Measurements from ENCODE around the gene FAM240B.

DNA sequence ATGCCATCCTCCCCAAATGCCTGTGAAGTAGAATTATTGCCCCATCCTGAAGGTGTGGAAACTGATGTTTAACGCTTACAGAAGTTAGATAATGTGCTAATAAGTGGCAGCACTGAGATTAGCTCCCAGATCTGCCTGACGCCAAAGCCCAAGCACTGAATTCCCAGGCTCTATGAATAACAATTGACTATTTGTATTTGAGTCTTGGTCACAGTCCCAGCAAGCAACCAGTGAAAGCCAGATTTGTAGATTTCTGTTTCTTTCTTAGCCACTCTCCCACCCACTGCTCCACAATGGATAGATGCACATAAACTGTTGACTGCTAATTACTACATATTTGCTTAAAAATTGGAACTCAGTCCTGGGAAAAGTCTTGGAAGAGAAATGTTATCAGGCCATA is 34.4 kb downstream of the FAM240B start:
- no peak for TF ChIP-seq EZH2 (IDR thresholded peaks at IDR 0.05; ENCODE audit: low read depth, low read length, severe bottlenecking)
- TF ChIP-seq, protein P1, sequence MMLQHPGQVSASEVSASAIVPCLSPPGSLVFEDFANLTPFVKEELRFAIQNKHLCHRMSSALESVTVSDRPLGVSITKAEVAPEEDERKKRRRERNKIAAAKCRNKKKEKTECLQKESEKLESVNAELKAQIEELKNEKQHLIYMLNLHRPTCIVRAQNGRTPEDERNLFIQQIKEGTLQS (IDR thresholded peaks at IDR 0.05; ENCODE audit: insufficient read depth, low read depth, low read length): no peak
- no peak for TF ChIP-seq CBX5 (IDR thresholded peaks at IDR 0.05; ENCODE audit: low read depth, low read length)
- TF ChIP-seq, protein P2, sequence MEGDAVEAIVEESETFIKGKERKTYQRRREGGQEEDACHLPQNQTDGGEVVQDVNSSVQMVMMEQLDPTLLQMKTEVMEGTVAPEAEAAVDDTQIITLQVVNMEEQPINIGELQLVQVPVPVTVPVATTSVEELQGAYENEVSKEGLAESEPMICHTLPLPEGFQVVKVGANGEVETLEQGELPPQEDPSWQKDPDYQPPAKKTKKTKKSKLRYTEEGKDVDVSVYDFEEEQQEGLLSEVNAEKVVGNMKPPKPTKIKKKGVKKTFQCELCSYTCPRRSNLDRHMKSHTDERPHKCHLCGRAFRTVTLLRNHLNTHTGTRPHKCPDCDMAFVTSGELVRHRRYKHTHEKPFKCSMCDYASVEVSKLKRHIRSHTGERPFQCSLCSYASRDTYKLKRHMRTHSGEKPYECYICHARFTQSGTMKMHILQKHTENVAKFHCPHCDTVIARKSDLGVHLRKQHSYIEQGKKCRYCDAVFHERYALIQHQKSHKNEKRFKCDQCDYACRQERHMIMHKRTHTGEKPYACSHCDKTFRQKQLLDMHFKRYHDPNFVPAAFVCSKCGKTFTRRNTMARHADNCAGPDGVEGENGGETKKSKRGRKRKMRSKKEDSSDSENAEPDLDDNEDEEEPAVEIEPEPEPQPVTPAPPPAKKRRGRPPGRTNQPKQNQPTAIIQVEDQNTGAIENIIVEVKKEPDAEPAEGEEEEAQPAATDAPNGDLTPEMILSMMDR (IDR thresholded peaks at IDR 0.05; ENCODE audit: control extremely low read depth in 1 of 3, insufficient read depth in 1 of 3, low read depth in 1 of 3, low read length in 3 of 3): no peak
- TF ChIP-seq POLR2AphosphoS5 (IDR thresholded peaks at IDR 0.05; ENCODE audit: low read depth, low read length): no peak
- TF ChIP-seq CEBPB (IDR thresholded peaks at IDR 0.05; ENCODE audit: low read depth, low read length): no peak
- no peak for TF ChIP-seq JUND (IDR thresholded peaks at IDR 0.05; ENCODE audit: low read length)
- TF ChIP-seq POLR2A (IDR thresholded peaks at IDR 0.05; ENCODE audit: control extremely low read depth in 1 of 2, low read depth in 2 of 2, low read length in 2 of 2): no peak

All from H1 (cell line).